WTC11 (cell line): ENCODE measurements around the gene CNPY1. TPM values are rescaled to one million over a fixed set of nuclear protein-coding genes. Genes with fewer than 3 reads are reported as not detected.

ENCODE experiments used
- ATAC-seq: fragments of 200-7000 bp; cut with Tn5 transposase; 2 replicates; pipeline ENCODE4 v1.10.0; 2021; ENCODE audit warnings: mild to moderate bottlenecking, moderate library complexity
- CTCF ChIA-PET: fragments of 300-600 bp; sonication (Branson Sonifier 250); formaldehyde crosslinking; loops from one replicate; lab custom pipeline; 2021; ENCODE audit warnings: antibody characterized with exemption; lab: Charles Lee
- POLR2A ChIA-PET: fragments of 350-600 bp; sonication (Branson Sonifier 250); formaldehyde crosslinking; loops from one replicate; lab custom pipeline; 2021; ENCODE audit warnings: antibody characterized with exemption; lab: Charles Lee
- DNase-seq: peaks from one replicate; pipeline ENCODE4 v3.0.0; 2021; ENCODE audit warnings: low spot score
- H3K27ac Mint-ChIP-seq: 2 replicates; pipeline ENCODE4 v1.8.0; 2021; ENCODE audit warnings: mixed read lengths
- H3K27me3 Mint-ChIP-seq: 2 replicates; pipeline ENCODE4 v1.8.0; 2021; ENCODE audit warnings: low read depth, mild to moderate bottlenecking, moderate library complexity, mixed read lengths
- H3K36me3 Mint-ChIP-seq: 2 replicates; pipeline ENCODE4 v1.8.0; 2021; ENCODE audit warnings: mixed read lengths
- H3K4me1 Mint-ChIP-seq: 2 replicates; pipeline ENCODE4 v1.8.0; 2022; ENCODE audit warnings: mixed read lengths
- H3K4me3 Mint-ChIP-seq: 2 replicates; pipeline ENCODE4 v1.8.0; 2021; ENCODE audit warnings: mild to moderate bottlenecking, moderate library complexity, mixed read lengths
- H3K9me3 Mint-ChIP-seq: 2 replicates; pipeline ENCODE4 v1.8.0; 2021; ENCODE audit warnings: mixed read lengths
- ATF2 ChIP-seq: sonication (generic); formaldehyde crosslinking; IDR thresholded peaks from 2 replicates; pipeline ENCODE4 v1.8.1; 2022; ENCODE audit warnings: low read depth, missing genetic modification reagents, borderline replicate concordance
- ATF3 ChIP-seq: sonication (generic); formaldehyde crosslinking; conservative IDR thresholded peaks from 2 replicates; pipeline ENCODE4 v1.8.1; 2022; ENCODE audit warnings: mild to moderate bottlenecking, missing genetic modification reagents
- ATF6 ChIP-seq: sonication (generic); formaldehyde crosslinking; IDR thresholded peaks from 2 replicates; pipeline ENCODE4 v1.8.1; 2023; ENCODE audit warnings: mild to moderate bottlenecking, missing genetic modification reagents
- CREB1 ChIP-seq: sonication (generic); formaldehyde crosslinking; IDR thresholded peaks from 2 replicates; pipeline ENCODE4 v1.8.0; 2023; ENCODE audit warnings: mild to moderate bottlenecking, missing genetic modification reagents
- EMX1 ChIP-seq: fragments of 250-450 bp; sonication (Bioruptor Pico); IDR thresholded peaks from 2 replicates; pipeline ENCODE4 v1.8.0; 2021; ENCODE audit warnings: mild to moderate bottlenecking
- GABPB1 ChIP-seq: sonication (generic); formaldehyde crosslinking; IDR thresholded peaks from 2 replicates; pipeline ENCODE4 v1.8.1; 2023; ENCODE audit warnings: mild to moderate bottlenecking, missing genetic modification reagents
- IRF1 ChIP-seq: sonication (generic); formaldehyde crosslinking; IDR thresholded peaks from 2 replicates; pipeline ENCODE4 v1.8.0; 2023; ENCODE audit warnings: missing genetic modification reagents
- JUN ChIP-seq: sonication (generic); formaldehyde crosslinking; IDR thresholded peaks from 2 replicates; pipeline ENCODE4 v1.8.0; 2023; ENCODE audit warnings: mild to moderate bottlenecking, missing genetic modification reagents
- KAT7 ChIP-seq: sonication (generic); formaldehyde crosslinking; IDR thresholded peaks from 2 replicates; pipeline ENCODE4 v1.8.1; 2023; ENCODE audit warnings: missing genetic modification reagents, mild to moderate bottlenecking, borderline replicate concordance
- MAX ChIP-seq: sonication (generic); formaldehyde crosslinking; IDR thresholded peaks from 2 replicates; pipeline ENCODE4 v1.8.0; 2022; ENCODE audit warnings: mild to moderate bottlenecking, missing genetic modification reagents
- MLX ChIP-seq: sonication (generic); formaldehyde crosslinking; IDR thresholded peaks from 2 replicates; pipeline ENCODE4 v1.8.1; 2023; ENCODE audit warnings: mild to moderate bottlenecking, missing genetic modification reagents, moderate library complexity
- MXD4 ChIP-seq: fragments of 250-450 bp; sonication (Bioruptor Pico); IDR thresholded peaks from 2 replicates; pipeline ENCODE4 v1.8.0; 2021; ENCODE audit warnings: mild to moderate bottlenecking, moderate library complexity, borderline replicate concordance
- NFATC4 ChIP-seq: fragments of 250-450 bp; sonication (Bioruptor Pico); IDR thresholded peaks from 2 replicates; pipeline ENCODE4 v1.9.0; 2021; ENCODE audit warnings: mild to moderate bottlenecking
- NFE2L1 ChIP-seq: sonication (generic); formaldehyde crosslinking; IDR thresholded peaks from 2 replicates; pipeline ENCODE4 v1.8.1; 2023; ENCODE audit warnings: missing genetic modification reagents
- PRRX2 ChIP-seq: fragments of 250-450 bp; sonication (Bioruptor Pico); IDR thresholded peaks from 2 replicates; pipeline ENCODE4 v1.8.0; 2021; ENCODE audit warnings: mild to moderate bottlenecking
- RORB ChIP-seq: fragments of 250-450 bp; sonication (Bioruptor Pico); IDR thresholded peaks from 2 replicates; pipeline ENCODE4 v1.9.0; 2021; ENCODE audit warnings: mild to moderate bottlenecking
- SOX15 ChIP-seq: fragments of 250-450 bp; sonication (Bioruptor Pico); IDR thresholded peaks from 2 replicates; pipeline ENCODE4 v1.9.0; 2021; ENCODE audit warnings: mild to moderate bottlenecking
- SP1 ChIP-seq: sonication (generic); formaldehyde crosslinking; conservative IDR thresholded peaks from 2 replicates; pipeline ENCODE4 v1.8.1; 2022; ENCODE audit warnings: missing genetic modification reagents
- ZNF396 ChIP-seq: fragments of 250-450 bp; sonication (Bioruptor Pico); IDR thresholded peaks from 2 replicates; pipeline ENCODE4 v1.8.0; 2021; ENCODE audit warnings: mild to moderate bottlenecking, moderate library complexity, borderline replicate concordance
- ZNF512 ChIP-seq: sonication (generic); formaldehyde crosslinking; IDR thresholded peaks from 2 replicates; pipeline ENCODE4 v1.8.1; 2022; ENCODE audit warnings: missing genetic modification reagents, borderline replicate concordance
- total RNA-seq: library from RNA; stranded (reverse); gene quantifications from 3 replicates; pipeline ENCODE4 v1.2.3, GENCODE V29; 2021

CNPY1 gene
- total RNA-seq, 1 experiment from 2014 or later, result 0.09 TPM

- TF ChIP-seq ZNF512 (no peak), IRF1 (no peak), GABPB1 (CRISPR knock-in tag) (no peak), ZNF396 (CRISPR knock-in tag) (no peak), JUN (no peak), SOX15 (no peak), MAX (CRISPR knock-in tag) (no peak), EMX1 (CRISPR knock-in tag) (no peak), CREB1 (CRISPR knock-in tag) (no peak), ATF6 (no peak), SP1 (no peak), KAT7 (CRISPR knock-in tag) (no peak), ATF2 (CRISPR knock-in tag) (no peak)
Measured at GRCh38 chr7:155461631-155462030, 84.7 kb downstream of the CNPY1 start (continued).

- Mint-ChIP-seq H3K4me1 (peaks cover 29% of the 10 kb centered on the region), H3K27ac (no peak overlapping the region), H3K27me3 (peaks cover 96% of the 10 kb centered on the region), H3K4me3 (no peak overlapping the region), H3K9me3 (no peaks in the 10 kb centered on the region), H3K36me3 (no peaks in the 10 kb centered on the region)
- ChIA-PET POLR2A (no interaction called here), CTCF (interaction anchor here (1.2 kb wide), 1 partner anchor 81 kb away, joined by 3 read pairs; no protein-coding TSS in a partner anchor)
- TF ChIP-seq MLX (CRISPR knock-in tag) (no peak), RORB (CRISPR knock-in tag) (no peak), PRRX2 (CRISPR knock-in tag) (no peak), ATF3 (CRISPR knock-in tag) (no peak), NFATC4 (CRISPR knock-in tag) (no peak), NFE2L1 (CRISPR knock-in tag) (no peak), MXD4 (CRISPR knock-in tag) (no peak)
- DNase-seq (no peak), ATAC-seq (no peak)
Measured at GRCh38 chr7:155460926-155461613, 85.3 kb downstream of the CNPY1 start.
